HepG2 (cell line): Measurements from ENCODE around the gene TOGARAM1. TPM values are rescaled to one million over a fixed set of nuclear protein-coding genes. Genes with fewer than 3 reads are reported as not detected.

Source experiments
- HDAC1 ChIP-seq: sonication (generic); formaldehyde crosslinking; IDR thresholded peaks from 2 replicates; pipeline ENCODE4 v1.5.1; 2020; ENCODE audit warnings: mild to moderate bottlenecking, missing genetic modification reagents
- LCORL ChIP-seq, 2 experiments: fragments of 450-650 bp in 1 of 2; sonication (generic) in 1 of 2; formaldehyde crosslinking in 1 of 2; IDR thresholded peaks; 2 replicates each; pipeline versions ENCODE4 v1.5.0 to v1.6.1; 2017 to 2020; ENCODE audit warnings: antibody characterized with exemption in 1 of 2, missing genetic modification reagents in 1 of 2
- MAZ ChIP-seq, 2 experiments: sonication (generic) in 1 of 2; formaldehyde crosslinking in 1 of 2; IDR thresholded peaks; 2 replicates each; pipeline versions ENCODE4 v1.5.0 to v1.6.1; 2012 to 2020; ENCODE audit warnings: low read depth in 2 of 2, mild to moderate bottlenecking in 2 of 2, borderline replicate concordance in 1 of 2, improper control_type of control experiment in 1 of 2, low read length in 1 of 2, missing genetic modification reagents in 1 of 2, moderate library complexity in 1 of 2
- NFE2 ChIP-seq: sonication (generic); formaldehyde crosslinking; IDR thresholded peaks from 2 replicates; pipeline ENCODE4 v1.4.0; 2020; ENCODE audit warnings: missing genetic modification reagents
- NKX3-1 ChIP-seq: sonication (generic); formaldehyde crosslinking; IDR thresholded peaks from 2 replicates; pipeline ENCODE4 v1.5.0; 2020; ENCODE audit warnings: missing genetic modification reagents
- NONO ChIP-seq, 2 experiments: fragments of 450-650 bp in 1 of 2; sonication (generic) in 1 of 2; formaldehyde crosslinking in 1 of 2; IDR thresholded peaks in 1 of 2; conservative IDR thresholded peaks in 1 of 2; 2 replicates each; pipeline versions ENCODE4 v1.6.1 to v1.8.0; 2017 to 2022; ENCODE audit warnings: mild to moderate bottlenecking in 1 of 2, missing genetic modification reagents in 1 of 2, moderate library complexity in 1 of 2
- PHB2 ChIP-seq: fragments of 450-650 bp; IDR thresholded peaks from 2 replicates; pipeline ENCODE4 v1.6.1; 2018; ENCODE audit not compliant: partially characterized antibody
- PHF21A ChIP-seq: sonication (generic); formaldehyde crosslinking; IDR thresholded peaks from 2 replicates; pipeline ENCODE4 v1.5.0; 2020; ENCODE audit warnings: mild to moderate bottlenecking, missing genetic modification reagents
- RERE ChIP-seq: IDR thresholded peaks from 2 replicates; pipeline ENCODE4 v1.6.1; 2016; ENCODE audit warnings: low read depth, missing genetic modification reagents, missing compliant biosample characterization
- TOE1 ChIP-seq: sonication (generic); formaldehyde crosslinking; IDR thresholded peaks from 2 replicates; pipeline ENCODE4 v1.4.0; 2020; ENCODE audit warnings: mild to moderate bottlenecking, missing genetic modification reagents
- ZMYM3 ChIP-seq: sonication (generic); formaldehyde crosslinking; IDR thresholded peaks from 2 replicates; pipeline ENCODE4 v1.5.1; 2020; ENCODE audit warnings: mild to moderate bottlenecking, missing genetic modification reagents
- ZNF547 ChIP-seq: sonication (generic); formaldehyde crosslinking; IDR thresholded peaks from 2 replicates; pipeline ENCODE4 v1.5.1; 2020; ENCODE audit warnings: mild to moderate bottlenecking, missing genetic modification reagents
- ZNF749 ChIP-seq: sonication (generic); formaldehyde crosslinking; IDR thresholded peaks from 2 replicates; pipeline ENCODE4 v1.8.0; 2022; ENCODE audit warnings: mild to moderate bottlenecking, missing genetic modification reagents, moderate library complexity, borderline replicate concordance
- polyA plus RNA-seq, 8 experiments: library from polyadenylated mRNA; depleted of rRNA in 3 of 8; stranded (reverse) in 7 of 8; unstranded in 1 of 8; fragments of >200 nt; fragmentation: Illumina TruSeq in 4 of 8; extraction: Trizol in 4 of 8; gene quantifications; 2 replicates each; pipeline versions ENCODE4 v1.2.1 to v1.2.3, GENCODE V29; 2011 to 2016; ENCODE audit warnings: low read depth in 4 of 8, missing spikeins in 1 of 8, mixed read lengths in 1 of 8; ENCODE audit not compliant: insufficient read depth in 1 of 8
- total RNA-seq, 5 experiments: library from RNA; depleted of rRNA; stranded (reverse); fragments of >200 nt; fragmentation: Illumina TruSeq; extraction: Trizol; gene quantifications; 2 replicates each; pipeline ENCODE4 v1.2.3, GENCODE V29; 2016; ENCODE audit warnings: low read depth in 1 of 5
- TF ChIP-seq, protein P1 (sequence below): sonication (generic); formaldehyde crosslinking; IDR thresholded peaks from 2 replicates; pipeline ENCODE4 v1.4.0; 2020; ENCODE audit warnings: missing genetic modification reagents, mild to moderate bottlenecking, borderline replicate concordance
- TF ChIP-seq, protein P2 (sequence below): sonication (generic); formaldehyde crosslinking; IDR thresholded peaks from 2 replicates; pipeline ENCODE4 v1.5.0; 2020; ENCODE audit warnings: missing genetic modification reagents

Gene TOGARAM1
- total and polyA plus RNA-seq, 2 of the 13 experiments (the other 11 are each of a cell fraction or from before 2014, with no cell fraction given) = 5.6 to 9.8 TPM

GRCh38 chr14:44961554-44962333 lies at the start of gene TOGARAM1, which contains the start of gene KLHL28 (continued):
- TF ChIP-seq PHB2 (no peak), TOE1 (CRISPR knock-in tag) (no peak), ZNF749 (CRISPR knock-in tag) (no peak), RERE (CRISPR knock-in tag) (no peak), MAZ (IDR thresholded peaks at IDR 0.05; ENCODE audit: borderline replicate concordance, low read depth, low read length) (peak; percentile 85), MAZ (CRISPR knock-in tag; IDR thresholded peaks at IDR 0.05; ENCODE audit: low read depth) (peak; percentile 83; the same call in 1 of the 2 replicates), PHF21A (CRISPR knock-in tag) (peak; percentile 40; the same call in 1 of the 2 replicates), ZNF547 (no peak; the same call in 1 of the 2 replicates), ZMYM3 (CRISPR knock-in tag) (no peak), LCORL (IDR thresholded peaks at IDR 0.05) (no peak), LCORL (CRISPR knock-in tag; IDR thresholded peaks at IDR 0.05) (peak; percentile 53; the same call in 1 of the 2 replicates), HDAC1 (peak; percentile 69), NFE2 (CRISPR knock-in tag) (no peak), NKX3-1 (CRISPR knock-in tag) (no peak), NONO (IDR thresholded peaks at IDR 0.05) (no peak), NONO (CRISPR knock-in tag; conservative IDR thresholded peaks at IDR 0.05) (peak; percentile 85)
- TF ChIP-seq, protein P1, sequence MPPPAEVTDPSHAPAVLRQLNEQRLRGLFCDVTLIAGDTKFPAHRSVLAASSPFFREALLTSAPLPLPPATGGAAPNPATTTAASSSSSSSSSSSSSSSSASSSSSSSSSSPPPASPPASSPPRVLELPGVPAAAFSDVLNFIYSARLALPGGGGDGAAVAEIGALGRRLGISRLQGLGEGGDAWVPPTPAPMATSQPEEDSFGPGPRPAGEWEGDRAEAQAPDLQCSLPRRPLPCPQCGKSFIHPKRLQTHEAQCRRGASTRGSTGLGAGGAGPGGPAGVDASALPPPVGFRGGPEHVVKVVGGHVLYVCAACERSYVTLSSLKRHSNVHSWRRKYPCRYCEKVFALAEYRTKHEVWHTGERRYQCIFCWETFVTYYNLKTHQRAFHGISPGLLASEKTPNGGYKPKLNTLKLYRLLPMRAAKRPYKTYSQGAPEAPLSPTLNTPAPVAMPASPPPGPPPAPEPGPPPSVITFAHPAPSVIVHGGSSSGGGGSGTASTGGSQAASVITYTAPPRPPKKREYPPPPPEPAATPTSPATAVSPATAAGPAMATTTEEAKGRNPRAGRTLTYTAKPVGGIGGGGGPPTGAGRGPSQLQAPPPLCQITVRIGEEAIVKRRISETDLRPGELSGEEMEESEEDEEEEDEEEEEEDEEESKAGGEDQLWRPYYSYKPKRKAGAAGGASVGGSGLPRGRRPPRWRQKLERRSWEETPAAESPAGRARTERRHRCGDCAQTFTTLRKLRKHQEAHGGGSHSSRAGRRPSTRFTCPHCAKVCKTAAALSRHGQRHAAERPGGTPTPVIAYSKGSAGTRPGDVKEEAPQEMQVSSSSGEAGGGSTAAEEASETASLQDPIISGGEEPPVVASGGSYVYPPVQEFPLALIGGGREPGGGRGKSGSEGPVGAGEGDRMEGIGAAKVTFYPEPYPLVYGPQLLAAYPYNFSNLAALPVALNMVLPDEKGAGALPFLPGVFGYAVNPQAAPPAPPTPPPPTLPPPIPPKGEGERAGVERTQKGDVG (CRISPR knock-in tag) = no peak
- TF ChIP-seq, protein P2, sequence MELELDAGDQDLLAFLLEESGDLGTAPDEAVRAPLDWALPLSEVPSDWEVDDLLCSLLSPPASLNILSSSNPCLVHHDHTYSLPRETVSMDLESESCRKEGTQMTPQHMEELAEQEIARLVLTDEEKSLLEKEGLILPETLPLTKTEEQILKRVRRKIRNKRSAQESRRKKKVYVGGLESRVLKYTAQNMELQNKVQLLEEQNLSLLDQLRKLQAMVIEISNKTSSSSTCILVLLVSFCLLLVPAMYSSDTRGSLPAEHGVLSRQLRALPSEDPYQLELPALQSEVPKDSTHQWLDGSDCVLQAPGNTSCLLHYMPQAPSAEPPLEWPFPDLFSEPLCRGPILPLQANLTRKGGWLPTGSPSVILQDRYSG (CRISPR knock-in tag) = no peak
